Panc1 (cell line): ENCODE measurements around the gene FAM227B. TPM values are rescaled to one million over a fixed set of nuclear protein-coding genes. Genes with fewer than 3 reads are reported as not detected.

Experiments used
- ATAC-seq: fragments of 200-7000 bp; cut with Tn5 transposase; 2 replicates; pipeline ENCODE4 v1.9.1; 2020; ENCODE audit warnings: mild to moderate bottlenecking, moderate library complexity
- BruUV-seq: library from RNA; stranded (reverse); fragments of 400-500 nt; replicated peaks from 2 replicates; lab custom pipeline; 2021; lab: Mats Ljungman, UMichigan
- CTCF ChIA-PET: fragments of 300-600 bp; sonication (Branson Sonifier 250); formaldehyde crosslinking; loops from one replicate; lab custom pipeline; 2022; ENCODE audit warnings: antibody characterized with exemption; lab: Charles Lee
- POLR2A ChIA-PET: fragments of 300-600 bp; sonication (Branson Sonifier 250); formaldehyde crosslinking; loops from one replicate; lab custom pipeline; 2022; ENCODE audit warnings: antibody characterized with exemption; lab: Charles Lee
- DNase-seq: peaks from one replicate; pipeline ENCODE4 v3.0.0-alpha.2; 2010; ENCODE audit warnings: low read depth, low spot score
- H3K27ac ChIP-seq: 2 replicates; pipeline ENCODE4 v1.5.1; 2011; ENCODE audit warnings: mild to moderate bottlenecking, low read length, inconsistent platforms
- H3K27me3 ChIP-seq: fragments of 200-500 bp; sonication (Bioruptor generic); 2 replicates; pipeline ENCODE4 v1.6.0; 2014; ENCODE audit warnings: low read length, inconsistent platforms; ENCODE audit not compliant: control insufficient read depth, insufficient read depth
- H3K36me3 ChIP-seq: fragments of 200-500 bp; sonication (Bioruptor generic); 2 replicates; pipeline ENCODE4 v1.5.1; 2014; ENCODE audit warnings: inconsistent platforms, mild to moderate bottlenecking, low read length, moderate library complexity; ENCODE audit not compliant: control insufficient read depth, insufficient read depth
- H3K4me1 ChIP-seq: 2 replicates; pipeline ENCODE4 v1.5.1; 2011; ENCODE audit warnings: inconsistent platforms, mild to moderate bottlenecking, low read length, moderate library complexity; ENCODE audit not compliant: control insufficient read depth, insufficient read depth
- H3K4me3 ChIP-seq, 2 experiments: 2 replicates each; pipeline ENCODE4 v1.5.1; 2011 to 2012; ENCODE audit warnings: low read depth in 2 of 2, low read length in 2 of 2, mild to moderate bottlenecking in 2 of 2, inconsistent platforms in 1 of 2, moderate library complexity in 1 of 2
- H3K9me3 ChIP-seq: fragments of 200-500 bp; sonication (Bioruptor generic); 2 replicates; pipeline ENCODE4 v1.5.1; 2014; ENCODE audit warnings: low read depth, mild to moderate bottlenecking, inconsistent platforms, low read length, moderate library complexity; ENCODE audit not compliant: control insufficient read depth, insufficient read depth
- POLR2AphosphoS5 ChIP-seq: IDR thresholded peaks from 2 replicates; pipeline ENCODE4 v1.6.1; 2012; ENCODE audit warnings: mild to moderate bottlenecking, low read depth, low read length, moderate library complexity
- SIN3A ChIP-seq: IDR thresholded peaks from 2 replicates; pipeline ENCODE4 v1.6.1; 2012; ENCODE audit warnings: low read depth, mild to moderate bottlenecking, low read length, moderate library complexity, borderline replicate concordance; ENCODE audit not compliant: insufficient read depth
- TCF7L2 ChIP-seq: IDR thresholded peaks from 2 replicates; pipeline ENCODE4 v1.6.1; 2011; ENCODE audit warnings: mild to moderate bottlenecking, low read depth, low read length, inconsistent platforms
- in situ Hi-C: cut with HindIII; loops from 2 replicates; pipeline ENCODE4 v1.10.0; 2016; ENCODE audit warnings: low sequenced_read_pairs, low pct_unique_long_range_greater_than_20kb
- intact Hi-C: fragments of 100-400 bp; cut with micrococcal nuclease; formaldehyde crosslinking; loops from one replicate; pipeline ENCODE4 v1.10.0; 2022; ENCODE audit not compliant: unreplicated experiment
- total RNA-seq: library from RNA; stranded (reverse); gene quantifications from one replicate; pipeline ENCODE4 v1.2.1, GENCODE V29; 2021; ENCODE audit not compliant: unreplicated experiment
- TF ChIP-seq, protein P1 (sequence below), 2 experiments: IDR thresholded peaks; 2 replicates each; pipeline ENCODE4 v1.6.1; 2011 to 2012; ENCODE audit warnings: low read depth in 2 of 2, control low read depth in 1 of 2, low read length in 1 of 2, mild to moderate bottlenecking in 1 of 2, moderate library complexity in 1 of 2; ENCODE audit not compliant: insufficient read depth in 1 of 2
- TF ChIP-seq, protein P2 (sequence below): fragments of 450-650 bp; IDR thresholded peaks from 2 replicates; pipeline ENCODE4 v1.5.1; 2017; ENCODE audit warnings: mild to moderate bottlenecking

Gene FAM227B
- total RNA-seq, 1 experiment from 2014 or later, result 1.2 TPM

DNA sequence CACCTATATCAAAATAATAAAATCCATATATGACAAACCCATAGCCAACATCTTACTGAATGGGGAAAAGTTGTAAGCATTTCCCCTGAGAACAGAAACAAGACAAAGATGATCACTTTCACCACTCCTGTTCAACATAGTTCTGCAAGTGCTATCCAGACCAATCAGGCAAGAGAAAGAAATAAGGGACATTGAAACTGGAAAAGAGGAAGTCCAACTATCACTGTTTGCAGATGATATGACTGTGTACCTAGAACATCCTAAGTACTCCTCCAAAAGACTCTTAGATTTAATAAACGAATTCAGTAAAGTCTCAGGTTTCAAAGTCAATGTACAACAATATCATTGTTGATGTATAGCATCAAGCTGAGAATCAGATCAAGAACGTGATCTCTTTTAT, 233.1 kb downstream of the FAM227B start:
- POLR2A ChIA-PET, result no interaction called here
- TF ChIP-seq POLR2AphosphoS5 (no peak), SIN3A (no peak), TCF7L2 (no peak)
- TF ChIP-seq, protein P1, sequence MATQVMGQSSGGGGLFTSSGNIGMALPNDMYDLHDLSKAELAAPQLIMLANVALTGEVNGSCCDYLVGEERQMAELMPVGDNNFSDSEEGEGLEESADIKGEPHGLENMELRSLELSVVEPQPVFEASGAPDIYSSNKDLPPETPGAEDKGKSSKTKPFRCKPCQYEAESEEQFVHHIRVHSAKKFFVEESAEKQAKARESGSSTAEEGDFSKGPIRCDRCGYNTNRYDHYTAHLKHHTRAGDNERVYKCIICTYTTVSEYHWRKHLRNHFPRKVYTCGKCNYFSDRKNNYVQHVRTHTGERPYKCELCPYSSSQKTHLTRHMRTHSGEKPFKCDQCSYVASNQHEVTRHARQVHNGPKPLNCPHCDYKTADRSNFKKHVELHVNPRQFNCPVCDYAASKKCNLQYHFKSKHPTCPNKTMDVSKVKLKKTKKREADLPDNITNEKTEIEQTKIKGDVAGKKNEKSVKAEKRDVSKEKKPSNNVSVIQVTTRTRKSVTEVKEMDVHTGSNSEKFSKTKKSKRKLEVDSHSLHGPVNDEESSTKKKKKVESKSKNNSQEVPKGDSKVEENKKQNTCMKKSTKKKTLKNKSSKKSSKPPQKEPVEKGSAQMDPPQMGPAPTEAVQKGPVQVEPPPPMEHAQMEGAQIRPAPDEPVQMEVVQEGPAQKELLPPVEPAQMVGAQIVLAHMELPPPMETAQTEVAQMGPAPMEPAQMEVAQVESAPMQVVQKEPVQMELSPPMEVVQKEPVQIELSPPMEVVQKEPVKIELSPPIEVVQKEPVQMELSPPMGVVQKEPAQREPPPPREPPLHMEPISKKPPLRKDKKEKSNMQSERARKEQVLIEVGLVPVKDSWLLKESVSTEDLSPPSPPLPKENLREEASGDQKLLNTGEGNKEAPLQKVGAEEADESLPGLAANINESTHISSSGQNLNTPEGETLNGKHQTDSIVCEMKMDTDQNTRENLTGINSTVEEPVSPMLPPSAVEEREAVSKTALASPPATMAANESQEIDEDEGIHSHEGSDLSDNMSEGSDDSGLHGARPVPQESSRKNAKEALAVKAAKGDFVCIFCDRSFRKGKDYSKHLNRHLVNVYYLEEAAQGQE (IDR thresholded peaks at IDR 0.05; ENCODE audit: insufficient read depth in 1 of 2, low read depth in 2 of 2, low read length in 1 of 2), result no peak
- TF ChIP-seq, protein P2, sequence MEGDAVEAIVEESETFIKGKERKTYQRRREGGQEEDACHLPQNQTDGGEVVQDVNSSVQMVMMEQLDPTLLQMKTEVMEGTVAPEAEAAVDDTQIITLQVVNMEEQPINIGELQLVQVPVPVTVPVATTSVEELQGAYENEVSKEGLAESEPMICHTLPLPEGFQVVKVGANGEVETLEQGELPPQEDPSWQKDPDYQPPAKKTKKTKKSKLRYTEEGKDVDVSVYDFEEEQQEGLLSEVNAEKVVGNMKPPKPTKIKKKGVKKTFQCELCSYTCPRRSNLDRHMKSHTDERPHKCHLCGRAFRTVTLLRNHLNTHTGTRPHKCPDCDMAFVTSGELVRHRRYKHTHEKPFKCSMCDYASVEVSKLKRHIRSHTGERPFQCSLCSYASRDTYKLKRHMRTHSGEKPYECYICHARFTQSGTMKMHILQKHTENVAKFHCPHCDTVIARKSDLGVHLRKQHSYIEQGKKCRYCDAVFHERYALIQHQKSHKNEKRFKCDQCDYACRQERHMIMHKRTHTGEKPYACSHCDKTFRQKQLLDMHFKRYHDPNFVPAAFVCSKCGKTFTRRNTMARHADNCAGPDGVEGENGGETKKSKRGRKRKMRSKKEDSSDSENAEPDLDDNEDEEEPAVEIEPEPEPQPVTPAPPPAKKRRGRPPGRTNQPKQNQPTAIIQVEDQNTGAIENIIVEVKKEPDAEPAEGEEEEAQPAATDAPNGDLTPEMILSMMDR, result no peak
- no peak for DNase-seq
- CTCF ChIA-PET, result no interaction called here
- H3K4me3 ChIP-seq, result no peak overlapping the region
- intact Hi-C loops, result no loop called here
- H3K27me3 ChIP-seq, result no peaks in the 10 kb centered on the region
- no peak overlapping the region for H3K27ac ChIP-seq
- no peaks in the 10 kb centered on the region for H3K36me3 ChIP-seq
- in situ Hi-C loops, result no loop called here
- BruUV-seq, result no TSS peak
- H3K4me1 ChIP-seq, result no peaks in the 10 kb centered on the region
- ATAC-seq, result no peak
- no peaks in the 10 kb centered on the region for H3K9me3 ChIP-seq

DNA sequence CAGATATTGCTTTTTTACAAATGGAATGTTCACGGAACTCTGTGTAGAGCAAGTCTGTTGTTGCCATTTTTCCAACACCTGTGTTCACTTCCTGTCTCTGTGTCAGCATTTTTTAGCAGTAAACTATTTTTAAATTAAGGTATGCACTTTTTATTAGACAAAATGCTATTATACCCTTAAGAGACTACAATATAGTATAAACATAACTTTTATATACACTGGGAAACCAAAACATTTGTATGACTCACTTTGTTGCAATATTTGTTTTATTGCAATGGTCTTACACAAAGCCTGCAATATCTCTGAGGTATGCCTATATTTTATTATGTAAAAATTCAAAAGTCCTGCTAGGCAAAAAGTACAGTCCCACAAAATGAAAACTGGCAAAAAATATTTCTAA, 237.4 kb downstream of the FAM227B start:
- Histone ChIP-seq H3K36me3 (no peaks in the 10 kb centered on the region), H3K4me1 (no peaks in the 10 kb centered on the region), H3K9me3 (no peaks in the 10 kb centered on the region), H3K4me3 (no peak overlapping the region), H3K27ac (no peak overlapping the region), H3K27me3 (no peaks in the 10 kb centered on the region)
- BruUV-seq, result no TSS peak
- peak; percentile 17 for DNase-seq
- ChIA-PET POLR2A (no interaction called here), CTCF (no interaction called here)
- TF ChIP-seq TCF7L2, result no peak
- TF ChIP-seq SIN3A, result no peak
- TF ChIP-seq, protein P2, result no peak
- no peak for TF ChIP-seq POLR2AphosphoS5
- TF ChIP-seq, protein P1 (IDR thresholded peaks at IDR 0.05; ENCODE audit: insufficient read depth in 1 of 2, low read depth in 2 of 2, low read length in 1 of 2), result no peak
- intact Hi-C loops (no loop called here), in situ Hi-C loops (no loop called here)
- no peak for ATAC-seq
